Smooth muscle cell (in vitro differentiated cells): ENCODE data around the gene WDR37. TPM values are rescaled to one million over a fixed set of nuclear protein-coding genes. Genes with fewer than 3 reads are reported as not detected.

ENCODE experiments used
- DNase-seq: peaks from one replicate; lab custom pipeline; 2025; ENCODE audit not compliant: unreplicated experiment; lab: John Stamatoyannopoulos, UW
- H2AFZ ChIP-seq: fragments of 200-600 bp; sonication (generic); 2 replicates; pipeline ENCODE4 v1.6.0; 2016; ENCODE audit warnings: antibody characterized with exemption, low read depth, mild to moderate bottlenecking
- H3F3A ChIP-seq: fragments of 200-600 bp; sonication (generic); 2 replicates; pipeline ENCODE4 v1.6.0; 2017; ENCODE audit warnings: antibody characterized with exemption, low read depth
- H3K27ac ChIP-seq: fragments of 200-600 bp; sonication (generic); 2 replicates; pipeline ENCODE4 v1.5.1; 2016; ENCODE audit warnings: low read depth, mild to moderate bottlenecking
- H3K27me3 ChIP-seq: fragments of 200-600 bp; sonication (generic); 2 replicates; pipeline ENCODE4 v1.6.1; 2016; ENCODE audit warnings: low read depth, mild to moderate bottlenecking
- H3K36me3 ChIP-seq: fragments of 200-600 bp; sonication (generic); 2 replicates; pipeline ENCODE4 v1.5.1; 2016; ENCODE audit warnings: low read depth
- H3K4me1 ChIP-seq: fragments of 200-600 bp; sonication (generic); 2 replicates; pipeline ENCODE4 v1.5.1; 2016; ENCODE audit warnings: low read depth
- H3K4me2 ChIP-seq: fragments of 200-600 bp; sonication (generic); 2 replicates; pipeline ENCODE4 v1.6.0; 2016; ENCODE audit warnings: mild to moderate bottlenecking
- H3K4me3 ChIP-seq: fragments of 200-600 bp; sonication (generic); 2 replicates; pipeline ENCODE4 v1.5.1; 2016; ENCODE audit warnings: mild to moderate bottlenecking
- H3K79me2 ChIP-seq: fragments of 200-600 bp; sonication (generic); 2 replicates; pipeline ENCODE4 v1.6.0; 2016; ENCODE audit warnings: low read depth, mild to moderate bottlenecking
- H3K9ac ChIP-seq: fragments of 200-600 bp; sonication (generic); 2 replicates; pipeline ENCODE4 v1.6.0; 2016; ENCODE audit warnings: low read depth
- H3K9me3 ChIP-seq: fragments of 200-600 bp; sonication (generic); replicated peaks from 2 replicates; pipeline ENCODE4 v1.5.1; 2016; ENCODE audit warnings: low read depth
- H4K20me1 ChIP-seq: fragments of 200-600 bp; sonication (generic); 2 replicates; pipeline ENCODE4 v1.6.0; 2016; ENCODE audit warnings: low read depth
- CTCF ChIP-seq: fragments of 200-600 bp; sonication (generic); IDR thresholded peaks from 2 replicates; pipeline ENCODE4 v1.5.1; 2017; ENCODE audit warnings: borderline replicate concordance, mild to moderate bottlenecking, antibody characterized with exemption; ENCODE audit not compliant: insufficient read depth, poor library complexity, severe bottlenecking
- WGBS: methylation state at CpG from one replicate; pipeline ENCODE4 v1.1.7; 2016; ENCODE audit warnings: low lambda C conversion rate; 5-methylcytosine and 5-hydroxymethylcytosine counted together
- polyA plus RNA-seq: library from polyadenylated mRNA; unstranded; fragments of >200 nt; fragmentation: Nextera tagmentation; extraction: Ambion mirVana; gene quantifications from 2 replicates; pipeline ENCODE4 v1.2.1, GENCODE V29; 2016
- total RNA-seq: library from RNA; depleted of rRNA; stranded (reverse); fragments of >200 nt; gene quantifications from 2 replicates; pipeline ENCODE4 v1.2.3, GENCODE V29; 2014

The WDR37 gene
- total and polyA plus RNA-seq, 2 experiments from 2014 or later, result 10.5 to 10.7 TPM

GRCh38 chr10:1171586-1171985 lies 115.4 kb downstream of the WDR37 start:
- WGBS, result 93% methylated on average over 9 of the region's 9 CpGs
- H3K9me3 ChIP-seq, result no peaks in the 10 kb centered on the region
- no peak overlapping the region for H3K4me3 ChIP-seq
- no peaks in the 10 kb centered on the region for H3K4me1 ChIP-seq
- DNase-seq, result no peak
- no peak overlapping the region for H3K9ac ChIP-seq
- H3F3A ChIP-seq, result no peaks in the 10 kb centered on the region
- no peaks in the 10 kb centered on the region for H3K36me3 ChIP-seq
- TF ChIP-seq CTCF, result no peak
- H3K27ac ChIP-seq, result no peak overlapping the region
- H4K20me1 ChIP-seq, result no peaks in the 10 kb centered on the region
- H3K27me3 ChIP-seq, result no peaks in the 10 kb centered on the region
- no peak overlapping the region for H2AFZ ChIP-seq
- H3K79me2 ChIP-seq, result no peaks in the 10 kb centered on the region
- H3K4me2 ChIP-seq, result no peak overlapping the region

- 81% methylated on average over 15 of the region's 15 CpGs for WGBS
- no peak for DNase-seq
Measured at GRCh38 chr10:1172256-1172984, 116.2 kb downstream of the WDR37 start.

GRCh38 chr10:1173091-1173490 lies 116.9 kb downstream of the WDR37 start:
- Histone ChIP-seq H3K4me1 (no peaks in the 10 kb centered on the region), H3K27me3 (no peaks in the 10 kb centered on the region), H2AFZ (no peak overlapping the region), H3K4me3 (no peak overlapping the region), H3K27ac (no peak overlapping the region), H3K79me2 (no peaks in the 10 kb centered on the region), H3K9me3 (no peaks in the 10 kb centered on the region), H3F3A (no peaks in the 10 kb centered on the region), H3K4me2 (no peak overlapping the region), H4K20me1 (no peaks in the 10 kb centered on the region), H3K36me3 (no peaks in the 10 kb centered on the region), H3K9ac (no peak overlapping the region)
- no peak for DNase-seq
- no peak for TF ChIP-seq CTCF
- WGBS, result 93% methylated on average over 27 of the region's 27 CpGs

More at GRCh38 chr10:1172256-1172984, 116.2 kb downstream of the WDR37 start:
- TF ChIP-seq CTCF, result no peak
- H3K4me3 ChIP-seq, result no peak overlapping the region
- no peaks in the 10 kb centered on the region for H3F3A ChIP-seq
- no peak overlapping the region for H2AFZ ChIP-seq
- no peak overlapping the region for H3K27ac ChIP-seq
- no peaks in the 10 kb centered on the region for H3K27me3 ChIP-seq
- no peaks in the 10 kb centered on the region for H4K20me1 ChIP-seq
- H3K36me3 ChIP-seq, result no peaks in the 10 kb centered on the region
- H3K9me3 ChIP-seq, result no peaks in the 10 kb centered on the region
- H3K4me2 ChIP-seq, result no peak overlapping the region
- H3K9ac ChIP-seq, result no peak overlapping the region
- H3K79me2 ChIP-seq, result no peaks in the 10 kb centered on the region
- H3K4me1 ChIP-seq, result no peaks in the 10 kb centered on the region

GRCh38 chr10:1174022-1174421 lies 117.8 kb downstream of the WDR37 start:
- Histone ChIP-seq H3K9ac (no peak overlapping the region), H3K4me2 (no peak overlapping the region), H3K27me3 (no peaks in the 10 kb centered on the region), H3K9me3 (no peaks in the 10 kb centered on the region), H4K20me1 (no peaks in the 10 kb centered on the region), H3K4me1 (no peaks in the 10 kb centered on the region), H2AFZ (no peak overlapping the region), H3K36me3 (no peaks in the 10 kb centered on the region), H3K79me2 (no peaks in the 10 kb centered on the region), H3K27ac (no peak overlapping the region), H3F3A (no peaks in the 10 kb centered on the region), H3K4me3 (no peak overlapping the region)
- WGBS, result 80% methylated on average over 5 of the region's 5 CpGs
- no peak for DNase-seq
- TF ChIP-seq CTCF, result no peak
